Measurements from ENCODE around the gene NTPCR. TPM values are rescaled to one million over a fixed set of nuclear protein-coding genes. Genes with fewer than 3 reads are reported as not detected.

Gene NTPCR
- polyA plus RNA-seq, 2 of the 4 experiments (the other 2 are of a cell fraction): 69.9 to 83.6 TPM

- H3K9me3 ChIP-seq: no peaks in the 10 kb centered on the region
- WGBS (ENCODE audit: missing lambda C conversion rate): 94% methylated on average over 9 of the region's 9 CpGs
- no peaks in the 10 kb centered on the region for H3K4me1 ChIP-seq
- ChIA-PET CTCF (interaction anchor here (0.8 kb wide), 1 partner anchor 20 kb away, joined by 4 read pairs; no protein-coding TSS in a partner anchor), POLR2A (no interaction called here)
- no peak overlapping the region for H3K4me2 ChIP-seq
- DNase-seq (ENCODE audit: low read depth in 1 of 2, low spot score in 1 of 2) (no peak), ATAC-seq (no peak), FAIRE-seq (no peak)
- no peak for TF ChIP-seq EHF (CRISPR knock-in tag; IDR thresholded peaks at IDR 0.05)
- no peak for TF ChIP-seq RNF2 (IDR thresholded peaks at IDR 0.05; ENCODE audit: borderline replicate concordance, low read depth)
- no peak for TF ChIP-seq MAX (IDR thresholded peaks at IDR 0.05)
- TF ChIP-seq HOXB13 (CRISPR knock-in tag; IDR thresholded peaks at IDR 0.05; ENCODE audit: low read depth): no peak
- no peak for TF ChIP-seq KDM5A (IDR thresholded peaks at IDR 0.05)
- no peak for TF ChIP-seq HOXB5 (CRISPR knock-in tag; IDR thresholded peaks at IDR 0.05)
- no peak for TF ChIP-seq EHMT2 (IDR thresholded peaks at IDR 0.05; ENCODE audit: low read depth)
- TF ChIP-seq CBX2 (IDR thresholded peaks at IDR 0.05; ENCODE audit: borderline replicate concordance, low read depth): no peak
- TF ChIP-seq NPAS2 (CRISPR knock-in tag; IDR thresholded peaks at IDR 0.05; ENCODE audit: borderline replicate concordance): no peak
- no peak for TF ChIP-seq KDM1A (IDR thresholded peaks at IDR 0.05; ENCODE audit: low read depth)
- TF ChIP-seq MAFK (IDR thresholded peaks at IDR 0.05; ENCODE audit: partially characterized antibody): no peak
- TF ChIP-seq TFCP2L1 (CRISPR knock-in tag; IDR thresholded peaks at IDR 0.05): no peak
- TF ChIP-seq REST (IDR thresholded peaks at IDR 0.05): no peak
- no peak for TF ChIP-seq HDAC2 (IDR thresholded peaks at IDR 0.05)
- no peak for TF ChIP-seq ATOH8 (CRISPR knock-in tag; IDR thresholded peaks at IDR 0.05; ENCODE audit: low read depth)
- TF ChIP-seq JUN (IDR thresholded peaks at IDR 0.05): no peak
- TF ChIP-seq HES2 (IDR thresholded peaks at IDR 0.05): no peak
- TF ChIP-seq SMC3 (IDR thresholded peaks at IDR 0.05): no peak
- no peak for TF ChIP-seq POLR2AphosphoS2 (conservative IDR thresholded peaks at IDR 0.05; ENCODE audit: low read length)
- no peak overlapping the region for H3K27ac ChIP-seq
- H3K4me3 ChIP-seq: no peak overlapping the region
Measured at GRCh38 chr1:233004451-233004850, 54.0 kb downstream of the NTPCR start.

- no peak for FAIRE-seq
- no peak for ATAC-seq
- no peak overlapping the region for H3K27ac ChIP-seq
- TF ChIP-seq RAD21 (conservative IDR thresholded peaks at IDR 0.05 in 1 of 2, IDR thresholded peaks at IDR 0.05 in 1 of 2) (no peak), PBX3 (IDR thresholded peaks at IDR 0.05) (no peak), GATA3 (IDR thresholded peaks at IDR 0.05; ENCODE audit: borderline replicate concordance) (no peak), SREBF2 (IDR thresholded peaks at IDR 0.05) (no peak)
- no peaks in the 10 kb centered on the region for H3K9me3 ChIP-seq
- DNase-seq (ENCODE audit: low read depth in 1 of 2, low spot score in 1 of 2): no peak
- no peak overlapping the region for H3K4me2 ChIP-seq
- ChIA-PET POLR2A (no interaction called here), CTCF (interaction anchor here (0.8 to 1.2 kb wide), 2 partner anchors 10 to 19 kb away, joined by 3 to 4 read pairs; no protein-coding TSS in a partner anchor)
- 90% methylated on average over 5 of the region's 5 CpGs for WGBS (ENCODE audit: missing lambda C conversion rate)
- no peaks in the 10 kb centered on the region for H3K4me1 ChIP-seq
- no peak overlapping the region for H3K4me3 ChIP-seq
Measured at GRCh38 chr1:233005156-233005555, 54.7 kb downstream of the NTPCR start.
